HG02759 (cell line): ENCODE measurements around the gene ADAMTS14.

Experiments
- ATAC-seq: cut with Tn5 transposase; IDR thresholded peaks from one replicate; pipeline ENCODE4 v1.9.1; 2021; ENCODE audit warnings: mild to moderate bottlenecking, moderate library complexity; ENCODE audit not compliant: unreplicated experiment

Gene ADAMTS14

DNA sequence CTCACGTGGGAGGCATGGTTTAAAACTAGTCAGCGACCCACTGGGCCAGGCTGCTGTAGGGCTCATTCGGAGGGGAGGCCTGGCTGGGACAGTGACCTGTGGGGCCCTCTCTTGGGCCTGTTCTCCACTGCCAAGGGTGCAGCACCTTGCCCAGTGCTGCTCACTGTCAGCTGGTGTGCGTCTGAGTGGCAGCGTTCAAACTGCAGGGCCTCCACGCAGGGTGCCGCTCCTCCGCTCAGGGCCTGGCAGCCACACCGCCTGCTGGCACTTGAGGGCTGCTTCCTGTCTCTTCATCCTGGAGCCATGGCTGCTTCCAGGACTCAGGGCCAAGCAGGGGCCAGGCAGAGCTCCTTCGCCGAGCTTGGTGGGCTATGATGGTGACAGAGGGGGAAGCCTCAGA is 18.3 kb downstream of the ADAMTS14 start:
- no peak for ATAC-seq

DNA sequence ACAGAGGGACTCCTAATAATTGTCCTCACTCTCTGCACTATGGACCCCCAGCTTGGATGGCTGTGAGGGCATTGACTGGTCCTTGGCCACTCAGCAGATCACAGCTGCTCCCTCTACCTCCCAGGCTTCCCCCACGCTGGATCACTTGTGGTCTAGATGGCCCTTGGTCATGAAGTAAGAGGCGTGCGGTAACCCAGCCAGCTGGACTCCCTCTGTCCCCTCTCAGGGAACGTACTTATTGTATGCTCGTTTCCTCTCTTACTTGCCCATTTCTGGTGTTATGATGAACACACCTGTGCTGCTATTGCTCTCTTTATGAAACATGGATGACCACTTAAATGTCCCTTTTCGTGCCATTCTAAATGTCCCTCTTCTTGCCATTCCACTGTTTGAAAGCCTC is 19.3 kb downstream of the ADAMTS14 start:
- ATAC-seq, result no peak

DNA sequence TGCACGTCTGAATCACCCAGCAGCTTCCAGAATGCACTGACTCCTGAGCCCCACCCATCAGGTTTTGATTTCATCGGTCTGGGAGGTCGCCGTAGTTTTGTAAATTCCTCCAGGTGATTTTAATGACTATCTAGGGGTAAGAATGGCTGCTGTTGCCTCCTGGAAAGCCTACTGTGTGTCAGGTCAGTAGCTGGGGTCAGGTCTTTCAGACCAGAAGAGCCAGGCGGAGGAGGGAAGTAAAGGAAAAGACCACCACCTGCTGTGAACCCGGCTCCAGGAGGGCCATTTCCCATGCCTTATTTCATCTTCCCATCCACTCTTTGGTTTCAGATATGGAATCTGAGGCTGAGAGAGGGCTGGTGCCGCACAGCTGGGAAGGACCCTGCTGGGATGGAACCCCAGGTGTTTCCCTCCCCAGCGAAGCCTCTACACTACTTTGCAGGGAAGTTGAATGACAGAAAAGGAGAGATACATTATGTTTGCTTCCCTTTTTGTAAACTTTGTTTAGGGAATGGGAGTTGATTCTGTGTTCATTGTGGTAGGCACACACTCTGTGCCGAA is 19.8 kb downstream of the ADAMTS14 start:
- no peak for ATAC-seq

DNA sequence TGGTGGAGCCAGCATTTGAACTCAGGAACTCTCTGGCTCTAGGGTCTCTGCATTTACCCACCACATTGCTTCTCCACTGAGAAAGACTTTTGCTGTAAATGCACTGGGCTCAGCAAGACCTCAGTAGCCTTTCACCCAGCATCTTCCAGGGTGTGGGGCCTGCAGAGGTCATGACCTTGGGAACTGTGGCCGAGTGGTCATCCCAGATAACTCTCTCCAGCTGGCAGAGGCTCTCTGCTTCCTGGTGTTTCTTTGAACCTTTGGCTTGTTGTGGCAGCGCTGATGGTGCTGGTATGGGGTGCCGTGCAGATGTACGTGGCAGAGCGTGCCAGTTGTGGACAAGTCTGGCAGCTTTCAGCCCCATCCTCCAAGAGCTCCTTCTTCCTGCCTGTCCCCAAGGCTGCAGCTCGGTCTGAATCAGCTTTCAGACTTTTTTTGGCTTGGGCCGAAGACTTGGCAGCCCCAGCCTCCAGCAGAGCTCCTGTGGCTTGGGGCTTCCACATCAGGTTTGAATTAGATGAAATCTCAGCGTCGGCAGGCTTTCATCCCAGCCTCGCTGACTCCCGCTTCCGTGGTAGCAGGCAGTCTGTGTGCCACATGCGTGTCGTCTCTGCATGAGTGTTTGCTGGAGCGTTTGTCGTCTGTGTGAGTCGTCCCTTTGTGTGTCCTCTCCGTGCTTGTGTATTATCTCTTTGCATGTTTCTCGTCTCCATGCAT is 21.5 kb downstream of the ADAMTS14 start:
- no peak for ATAC-seq

DNA sequence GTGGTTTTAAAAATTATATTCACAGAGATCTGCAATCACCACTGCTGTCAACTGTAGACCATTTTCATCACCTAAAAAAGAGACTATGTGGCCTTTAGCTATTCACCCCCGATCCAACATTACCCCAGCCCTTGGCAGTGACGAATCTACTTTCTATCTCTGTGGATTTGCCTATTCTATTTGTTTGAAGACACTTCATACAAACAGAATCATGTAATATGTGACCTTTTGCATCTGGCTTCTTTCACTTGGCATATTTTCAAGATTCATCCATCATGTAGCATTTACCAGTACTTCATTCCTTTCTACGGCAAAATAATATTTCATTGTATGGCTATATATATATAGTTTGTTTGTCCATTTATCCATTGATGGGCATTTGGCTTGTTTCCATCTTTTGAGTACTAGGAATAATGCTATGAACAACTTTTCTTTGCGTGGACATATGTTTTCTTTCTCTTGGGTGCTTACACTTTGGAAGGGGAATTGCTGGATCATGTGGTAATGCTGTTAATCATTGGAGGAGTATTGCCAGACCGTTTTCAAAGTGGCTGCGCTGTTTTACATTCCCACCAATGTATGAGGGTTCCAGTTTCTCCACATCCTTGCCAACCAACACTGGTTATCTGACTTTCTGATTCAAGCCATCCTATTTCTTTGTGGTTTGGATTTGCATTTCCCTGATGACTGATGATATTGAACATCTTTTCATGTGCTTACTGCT is 22.3 kb downstream of the ADAMTS14 start:
- ATAC-seq, result no peak

DNA sequence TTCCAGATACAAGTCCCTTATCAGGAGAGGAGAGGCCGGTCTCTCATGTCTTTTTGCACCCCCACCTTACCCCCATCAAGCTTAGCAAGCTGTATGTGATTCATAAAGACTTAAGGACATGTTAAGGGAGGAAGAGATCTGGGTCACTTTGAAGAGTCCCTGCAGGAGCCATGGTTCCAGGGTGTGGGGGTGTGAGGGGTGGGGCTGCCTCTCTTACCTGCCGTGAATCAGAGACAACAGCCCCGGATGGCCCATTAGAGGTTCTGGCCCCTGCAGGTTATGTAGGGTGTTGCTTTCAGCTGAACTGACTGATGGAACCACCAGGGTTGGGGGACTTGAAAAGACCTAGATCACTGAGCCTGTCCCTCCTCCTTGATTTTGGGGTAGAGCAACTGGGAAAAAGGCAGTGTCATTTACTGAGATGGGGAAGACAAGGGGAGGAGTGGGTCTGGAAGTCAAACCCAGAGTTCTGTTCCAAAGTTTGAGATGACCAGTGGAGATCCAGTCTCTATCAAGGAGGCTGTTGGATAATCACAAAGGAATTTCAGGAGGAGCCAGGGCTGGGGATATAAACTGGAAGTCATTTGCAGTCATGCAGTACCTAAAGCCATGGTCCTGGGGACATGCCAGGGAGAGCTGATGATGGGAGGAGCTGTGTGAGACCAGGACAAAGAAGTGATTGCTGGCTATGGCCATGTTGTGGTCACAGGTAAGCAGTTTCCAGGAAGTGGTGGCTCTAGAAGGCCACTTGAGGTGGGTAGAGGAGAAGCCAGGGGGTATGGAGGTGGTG is 23.1 kb downstream of the ADAMTS14 start:
- no peak for ATAC-seq

DNA sequence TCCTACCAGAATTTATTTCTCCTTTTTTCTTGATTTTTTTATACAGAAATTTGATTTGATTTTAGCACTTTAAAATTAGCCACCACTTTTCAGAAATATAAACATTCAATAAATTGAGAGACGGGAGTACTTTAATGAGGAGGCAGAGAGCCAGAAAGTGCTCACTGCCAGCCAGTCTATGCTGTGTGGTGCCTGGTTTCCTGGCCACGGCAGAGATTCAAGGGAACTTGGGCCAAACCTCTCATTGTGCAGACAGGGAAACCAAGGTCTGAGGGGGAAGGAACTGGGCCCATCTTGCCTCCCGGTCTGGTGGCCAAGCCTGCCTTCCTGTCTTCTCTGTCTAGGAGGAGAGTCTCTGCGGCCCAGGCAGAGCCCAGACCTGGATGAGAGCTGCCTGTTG is 25.9 kb downstream of the ADAMTS14 start:
- no peak for ATAC-seq

DNA sequence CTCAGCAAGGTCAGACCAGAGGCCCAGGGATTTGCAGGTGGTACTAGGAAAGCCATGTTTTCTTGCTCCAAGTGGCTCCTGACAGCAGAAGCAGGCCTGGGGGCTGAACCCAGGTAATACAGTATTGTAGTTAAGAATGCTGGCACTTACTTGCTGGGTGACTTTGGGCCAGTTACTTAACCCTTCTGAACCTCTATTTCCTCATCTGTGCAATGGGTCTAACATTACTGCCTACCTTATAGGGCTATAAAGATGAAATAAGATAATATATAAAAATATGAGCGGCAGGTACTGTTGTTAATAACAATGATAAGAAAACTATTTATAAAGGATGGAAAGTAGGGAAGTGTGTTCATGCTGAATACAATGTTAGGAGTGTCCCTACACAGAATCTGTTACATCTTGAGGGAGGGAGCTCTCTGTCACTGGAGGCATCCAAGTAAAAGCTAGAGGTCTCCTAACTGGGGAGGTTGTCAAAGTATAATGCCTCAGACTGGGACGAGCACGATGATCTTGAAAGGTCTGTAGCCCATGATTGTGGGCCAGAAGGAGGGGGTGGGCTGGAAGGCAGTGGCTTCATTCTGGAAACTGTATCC is 26.9 kb downstream of the ADAMTS14 start:
- no peak for ATAC-seq

DNA sequence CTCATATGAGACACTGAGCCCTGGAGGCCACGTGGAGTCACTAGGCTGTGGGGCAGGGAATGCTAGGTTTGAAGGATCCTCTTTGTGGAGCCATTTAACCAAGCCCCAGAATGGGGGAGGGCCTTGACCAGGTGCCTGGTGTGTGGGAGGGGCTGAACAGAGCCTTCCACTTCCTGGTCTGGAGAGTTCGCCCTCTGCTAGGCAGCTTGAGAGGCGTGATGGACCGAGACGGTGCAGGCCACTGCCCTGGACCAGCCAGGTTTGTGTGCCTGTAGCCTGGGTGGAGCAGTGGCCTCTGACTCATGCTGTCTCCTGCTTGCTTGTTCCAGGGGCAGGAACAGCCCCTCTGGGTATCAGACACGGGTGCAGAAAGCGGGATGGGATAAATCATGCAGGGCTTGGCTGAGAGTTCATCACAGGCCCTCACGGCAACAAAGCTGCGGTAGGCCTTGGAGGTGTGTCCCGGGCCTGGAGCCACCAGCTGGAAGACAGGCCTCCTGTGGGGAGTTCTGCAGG is 27.4 kb downstream of the ADAMTS14 start:
- no peak for ATAC-seq

DNA sequence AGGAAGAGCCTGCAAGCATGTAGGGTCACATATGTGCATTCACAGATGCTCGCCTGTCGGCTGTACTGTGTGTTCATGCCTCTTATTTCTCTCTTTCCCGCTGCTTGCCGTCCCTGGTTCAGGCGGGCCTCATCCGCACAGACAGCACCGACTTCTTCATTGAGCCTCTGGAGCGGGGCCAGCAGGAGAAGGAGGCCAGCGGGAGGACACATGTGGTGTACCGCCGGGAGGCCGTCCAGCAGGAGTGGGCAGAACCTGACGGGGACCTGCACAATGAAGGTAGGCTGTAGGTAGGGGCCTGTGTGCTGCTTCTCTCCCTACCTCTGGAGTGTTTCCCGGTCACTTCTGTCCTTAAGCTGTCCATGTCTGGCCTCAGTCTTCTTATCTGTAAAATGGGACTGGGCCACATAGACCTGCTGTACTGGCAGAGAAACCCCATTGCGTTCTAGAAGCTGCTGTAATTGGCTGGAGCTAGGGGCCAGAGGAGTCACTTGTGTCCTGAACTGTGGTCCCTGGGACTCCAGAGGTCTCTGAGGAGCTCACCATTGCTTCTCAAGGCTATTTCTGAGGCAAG is 30.0 kb downstream of the ADAMTS14 start:
- no peak for ATAC-seq

DNA sequence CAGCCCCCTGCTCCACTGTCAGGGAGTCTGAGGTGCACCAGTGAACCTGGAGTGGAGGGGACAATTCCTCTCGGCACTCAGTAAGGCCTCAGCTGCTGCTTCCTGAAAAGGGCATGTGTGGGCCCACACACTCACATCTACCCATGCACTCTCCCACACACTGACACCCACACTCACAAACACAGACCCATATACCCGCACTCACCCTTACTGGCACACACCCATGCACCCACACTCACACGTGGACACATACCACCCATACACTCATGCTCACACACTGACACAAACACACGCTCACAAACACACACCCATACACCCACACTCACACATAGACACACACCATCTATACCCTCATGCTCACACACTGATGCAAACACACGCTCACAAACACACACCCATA is 31.9 kb downstream of the ADAMTS14 start:
- no peak for ATAC-seq

DNA sequence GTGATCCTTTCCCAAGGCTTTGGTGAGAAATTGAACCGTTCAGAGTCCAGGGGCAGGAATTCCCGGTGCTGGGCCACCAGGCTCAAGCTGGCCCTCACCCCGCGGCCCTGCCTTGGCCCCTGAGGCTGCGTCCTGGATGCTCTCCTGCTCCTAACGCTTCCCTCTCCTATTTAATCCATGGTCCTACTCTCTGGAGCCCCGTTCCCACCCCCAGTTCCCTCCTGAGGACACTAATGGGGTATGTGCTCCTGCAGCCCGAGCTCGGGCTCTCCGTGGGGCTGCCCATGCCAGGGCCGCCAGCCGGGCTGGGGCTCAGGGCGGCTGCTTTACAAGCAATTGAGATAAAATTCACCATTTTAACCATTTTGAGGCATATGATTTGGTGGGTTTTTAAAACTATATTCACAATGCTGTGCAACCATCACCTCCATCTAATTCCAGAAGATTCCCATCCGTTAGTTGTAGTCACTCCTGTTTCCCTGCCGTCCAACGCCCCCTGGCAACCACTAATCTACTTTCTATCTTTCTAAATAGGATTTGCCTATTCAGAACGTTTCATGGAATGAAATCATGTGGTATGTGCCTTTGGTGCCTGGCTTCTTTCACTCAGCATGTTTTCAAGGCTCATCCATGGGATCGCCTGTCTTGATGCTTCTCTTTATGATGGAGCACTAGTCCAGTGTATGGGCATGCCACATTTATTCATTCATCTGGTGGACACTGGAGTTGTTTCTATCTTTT is 33.0 kb downstream of the ADAMTS14 start:
- no peak for ATAC-seq

DNA sequence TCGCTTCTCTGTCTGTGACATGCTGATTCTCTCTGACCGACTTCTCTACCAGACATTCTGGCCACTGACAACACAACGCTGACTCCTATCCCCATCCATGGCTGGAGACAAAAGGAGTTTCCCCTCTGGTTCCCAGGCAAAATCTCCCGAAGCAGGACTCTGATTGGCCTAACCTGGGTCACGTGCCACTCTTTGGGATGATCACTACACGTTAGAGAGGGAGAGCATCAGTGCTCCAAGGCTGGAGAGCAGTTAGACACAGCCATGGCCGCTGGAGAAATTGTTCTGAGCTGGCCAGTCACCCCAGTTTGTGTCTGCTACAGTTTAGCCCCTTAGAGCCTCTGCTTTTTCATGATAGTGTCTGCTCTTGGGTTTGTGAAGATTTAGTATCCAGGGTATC is 38.9 kb downstream of the ADAMTS14 start:
- ATAC-seq, result no peak

DNA sequence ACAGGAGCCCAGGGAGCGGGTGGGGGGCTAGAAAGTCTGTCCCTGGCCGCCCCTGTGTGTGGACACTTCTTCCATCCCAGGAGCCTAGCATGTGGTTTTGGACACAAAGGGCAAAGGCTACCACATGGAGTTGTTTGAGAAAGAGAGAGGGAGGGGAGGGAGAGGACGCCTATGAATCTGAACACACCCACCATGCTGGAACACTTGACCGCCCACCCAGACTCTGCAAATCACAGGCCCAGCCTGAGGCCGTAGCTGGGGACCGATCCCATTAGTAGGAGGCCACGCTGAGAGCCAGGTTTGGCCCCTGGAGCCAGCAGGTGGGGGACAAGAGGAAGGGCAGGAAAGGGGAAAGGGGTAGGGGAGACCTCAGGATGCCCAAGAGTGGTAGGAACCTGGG is 39.6 kb downstream of the ADAMTS14 start:
- ATAC-seq, result no peak

DNA sequence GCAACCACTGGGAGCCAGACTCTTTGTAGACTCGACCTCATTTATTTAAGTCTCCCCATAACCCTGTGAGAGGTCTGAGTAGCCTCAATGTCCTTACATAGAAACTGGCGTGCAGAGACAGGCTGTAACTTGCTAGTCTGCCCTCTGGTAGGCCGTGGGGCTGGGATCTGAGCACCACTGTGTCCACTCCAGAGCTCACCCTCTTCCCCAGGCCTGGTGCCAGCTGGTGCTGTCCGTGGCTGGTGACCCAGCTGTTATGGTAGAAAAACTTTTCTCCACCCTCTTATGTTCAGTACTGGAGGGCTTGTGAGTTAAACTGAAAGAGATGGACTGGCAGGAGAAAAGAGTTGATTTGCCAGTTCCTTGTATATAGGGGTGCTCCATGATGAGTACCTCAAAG is 41.9 kb downstream of the ADAMTS14 start:
- ATAC-seq, result no peak

DNA sequence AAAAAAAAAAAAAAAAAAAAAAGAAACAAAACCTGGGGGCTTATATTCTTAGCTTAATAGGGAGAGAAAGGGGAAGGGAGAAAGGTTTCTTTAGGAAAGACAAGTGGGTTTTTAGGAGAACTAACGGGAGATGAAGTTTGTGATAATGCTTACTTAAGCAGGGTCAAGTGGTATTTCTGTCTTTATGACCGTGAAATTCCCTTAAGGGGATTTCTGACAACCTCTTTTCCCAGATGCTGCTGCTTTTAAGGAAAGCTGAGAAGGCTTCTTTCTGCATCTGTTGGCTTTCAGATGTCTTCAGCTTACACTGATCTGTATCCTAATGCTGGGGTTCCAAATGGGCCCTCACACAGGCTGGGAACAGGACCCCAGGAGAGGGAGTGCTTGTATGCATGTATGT is 42.6 kb downstream of the ADAMTS14 start:
- ATAC-seq, result no peak

DNA sequence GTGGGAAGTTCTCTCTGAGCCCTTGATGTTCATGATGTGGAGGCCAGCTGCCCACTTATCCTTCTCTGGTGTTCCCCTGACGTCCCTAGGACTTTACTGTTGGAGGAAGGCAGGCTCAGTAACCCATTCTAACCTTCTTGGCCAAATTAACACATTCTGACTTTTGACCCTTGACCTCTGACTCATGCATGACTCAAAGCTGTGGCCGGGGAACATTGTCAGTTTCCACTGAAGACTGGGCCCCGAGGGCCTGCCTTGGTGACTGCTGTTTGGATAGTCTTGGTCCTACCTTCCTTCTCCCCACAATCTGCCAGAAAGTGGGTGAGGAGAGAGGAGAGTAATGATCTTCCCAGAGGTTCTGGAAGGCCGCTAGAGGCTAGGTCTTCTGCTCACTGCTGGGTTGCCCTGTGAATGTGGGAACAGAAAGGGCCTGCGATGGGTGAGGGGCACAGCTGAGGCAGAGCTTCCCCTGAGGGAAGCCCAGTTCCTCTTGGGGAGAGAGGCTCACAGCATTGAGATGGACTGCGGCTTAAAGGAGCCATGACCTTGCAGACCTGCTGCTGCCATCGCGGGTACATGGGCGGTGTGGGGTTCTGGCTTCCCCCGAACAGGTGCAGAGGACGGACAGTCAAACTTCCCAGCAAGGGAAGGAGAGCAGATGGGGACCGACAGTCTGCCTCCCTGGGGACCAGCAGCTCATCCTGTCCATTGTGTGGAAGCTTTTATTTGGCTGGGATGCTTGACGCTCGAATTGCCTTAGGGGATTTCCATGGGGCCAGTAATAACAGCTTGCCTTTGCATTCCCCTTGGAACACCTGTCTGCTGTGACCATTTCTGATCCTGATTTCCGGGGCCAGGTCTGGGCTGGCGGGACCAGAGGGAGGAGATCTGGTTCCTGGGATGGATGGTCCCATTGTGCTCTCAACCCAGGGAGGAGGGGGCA is 43.8 kb downstream of the ADAMTS14 start:
- ATAC-seq, result no peak

DNA sequence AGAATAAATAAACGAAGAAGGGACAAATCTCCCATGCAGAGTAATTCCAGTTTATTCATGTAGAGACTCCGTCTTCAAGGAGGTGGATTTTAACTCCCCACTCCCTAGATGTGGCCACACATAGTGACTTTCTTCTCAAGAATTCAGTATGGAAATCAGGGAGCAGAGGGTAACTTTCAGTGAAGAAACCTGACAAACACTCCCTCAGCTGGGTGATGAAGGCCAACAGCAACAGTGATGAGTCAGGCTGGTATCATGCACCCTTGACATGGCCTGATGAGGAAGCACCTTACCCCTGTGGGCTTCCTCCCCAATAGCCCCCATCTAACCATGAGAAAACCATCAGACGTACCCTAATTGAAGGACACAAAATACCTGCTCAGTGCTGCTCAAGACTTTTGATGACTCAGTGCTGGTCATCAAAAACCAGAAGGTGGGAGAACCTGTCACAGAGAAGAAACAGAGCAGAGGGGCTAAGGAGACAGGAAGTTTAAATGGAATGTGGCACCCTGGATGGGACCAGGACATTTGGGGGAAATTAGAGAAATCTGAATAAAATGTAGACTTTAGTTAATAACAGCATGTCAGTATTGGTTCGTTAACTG is 50.6 kb downstream of the ADAMTS14 start:
- no peak for ATAC-seq
